GM23248 (cell line): ENCODE measurements around the gene ARHGEF12.

Source experiments
- EZH2 ChIP-seq: fragments of 200-600 bp; sonication (generic); IDR thresholded peaks from 2 replicates; pipeline ENCODE4 v1.6.1; 2018; ENCODE audit warnings: antibody characterized with exemption, mild to moderate bottlenecking; ENCODE audit not compliant: insufficient read depth, poor library complexity, severe bottlenecking
- EZH2phosphoT487 ChIP-seq: fragments of 200-600 bp; sonication (generic); IDR thresholded peaks from 2 replicates; pipeline ENCODE4 v1.6.1; 2018; ENCODE audit warnings: antibody characterized with exemption, moderate library complexity, mild to moderate bottlenecking, low read depth; ENCODE audit not compliant: insufficient read depth

DNA sequence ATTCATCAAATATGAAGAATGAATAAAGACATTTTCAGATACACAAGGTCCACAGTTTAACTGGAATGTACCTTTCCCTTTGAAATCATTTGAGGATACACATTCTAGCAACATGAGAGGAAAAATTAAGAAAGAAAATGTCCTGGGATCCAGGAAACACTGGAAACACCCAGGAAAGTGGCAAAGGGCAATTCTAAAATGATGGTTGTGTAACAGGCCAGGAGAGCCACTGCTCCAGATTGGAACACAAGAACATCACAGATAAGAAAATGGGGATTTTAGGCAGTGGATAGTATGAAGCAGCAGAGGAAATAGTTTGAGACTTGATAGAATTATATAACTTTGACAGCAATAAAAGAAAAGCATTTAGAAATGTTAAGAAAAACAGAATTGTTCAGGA is 119.3 kb downstream of the ARHGEF12 start:
- TF ChIP-seq EZH2, result no peak
- TF ChIP-seq EZH2phosphoT487, result no peak
